Measurements from ENCODE around the gene CDC42EP5.
A peak's percentile ranks its signal among the peaks of the same experiment; 100 is the strongest.

Gene CDC42EP5

DNA sequence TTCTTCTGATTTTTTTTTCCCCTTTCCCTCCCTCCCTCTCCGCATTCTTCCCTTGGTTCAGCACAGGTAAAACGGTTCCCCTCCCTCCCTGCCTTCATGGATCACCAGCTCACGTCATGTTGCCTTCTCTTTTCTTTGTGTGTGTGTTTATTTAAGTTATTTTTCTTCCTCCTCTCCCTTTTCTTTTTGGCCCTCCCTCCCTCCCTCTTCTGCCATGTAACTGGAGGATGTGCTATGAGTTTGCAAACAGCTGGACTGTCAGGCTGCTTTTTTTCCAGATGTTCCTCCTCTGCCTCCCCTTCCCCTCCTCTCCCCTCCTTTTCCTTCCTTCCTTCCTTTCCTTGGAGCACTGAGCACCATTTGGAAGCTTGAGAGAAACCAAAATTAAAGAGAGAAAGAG lies 11.5 kb downstream of the CDC42EP5 start:
- DNase-seq: no peak
- H3K9me3 Mint-ChIP-seq: no peaks in the 10 kb centered on the region
- peaks cover 12% of the 10 kb centered on the region for H3K27me3 Mint-ChIP-seq
- peak overlapping the region; percentile 77 for H3K4me3 Mint-ChIP-seq
- H3K27ac Mint-ChIP-seq: peak overlapping the region; percentile 82
- peaks cover 39% of the 10 kb centered on the region for H3K4me1 Mint-ChIP-seq (ENCODE audit: low read depth)
- H3K36me3 Mint-ChIP-seq (ENCODE audit: low read depth): peaks cover 66% of the 10 kb centered on the region

GRCh38 chr19:54461210-54461609 lies 11.9 kb downstream of the CDC42EP5 start:
- H3K27me3 Mint-ChIP-seq: peaks cover 8% of the 10 kb centered on the region
- H3K27ac Mint-ChIP-seq: peak overlapping the region; percentile 82
- peaks cover 39% of the 10 kb centered on the region for H3K4me1 Mint-ChIP-seq (ENCODE audit: low read depth)
- H3K4me3 Mint-ChIP-seq: peak overlapping the region; percentile 77
- no peaks in the 10 kb centered on the region for H3K9me3 Mint-ChIP-seq
- peaks cover 70% of the 10 kb centered on the region for H3K36me3 Mint-ChIP-seq (ENCODE audit: low read depth)
- DNase-seq: no peak

GRCh38 chr19:54460230-54461005 lies 12.7 kb downstream of the CDC42EP5 start:
- Mint-ChIP-seq H3K36me3 (ENCODE audit: low read depth) (peaks cover 76% of the 10 kb centered on the region), H3K9me3 (no peaks in the 10 kb centered on the region), H3K27me3 (peaks cover 3% of the 10 kb centered on the region), H3K4me3 (no peak overlapping the region), H3K4me1 (ENCODE audit: low read depth) (peaks cover 39% of the 10 kb centered on the region), H3K27ac (peak overlapping the region; percentile 77)
- DNase-seq: no peak

- Mint-ChIP-seq H3K4me1 (ENCODE audit: low read depth) (peaks cover 37% of the 10 kb centered on the region), H3K4me3 (no peak overlapping the region), H3K9me3 (no peaks in the 10 kb centered on the region), H3K27me3 (no peaks in the 10 kb centered on the region), H3K36me3 (ENCODE audit: low read depth) (peaks cover 85% of the 10 kb centered on the region), H3K27ac (peak overlapping the region; percentile 77)
- no peak for DNase-seq
Observed at GRCh38 chr19:54459282-54460229, 13.5 kb downstream of the CDC42EP5 start.

GRCh38 chr19:54458648-54459281 lies 14.3 kb downstream of the CDC42EP5 start:
- peaks cover 30% of the 10 kb centered on the region for H3K4me1 Mint-ChIP-seq (ENCODE audit: low read depth)
- no peak for DNase-seq
- H3K36me3 Mint-ChIP-seq (ENCODE audit: low read depth): peaks cover 85% of the 10 kb centered on the region
- H3K4me3 Mint-ChIP-seq: no peak overlapping the region
- H3K9me3 Mint-ChIP-seq: no peaks in the 10 kb centered on the region
- no peaks in the 10 kb centered on the region for H3K27me3 Mint-ChIP-seq
- H3K27ac Mint-ChIP-seq: peak overlapping the region; percentile 77

DNA sequence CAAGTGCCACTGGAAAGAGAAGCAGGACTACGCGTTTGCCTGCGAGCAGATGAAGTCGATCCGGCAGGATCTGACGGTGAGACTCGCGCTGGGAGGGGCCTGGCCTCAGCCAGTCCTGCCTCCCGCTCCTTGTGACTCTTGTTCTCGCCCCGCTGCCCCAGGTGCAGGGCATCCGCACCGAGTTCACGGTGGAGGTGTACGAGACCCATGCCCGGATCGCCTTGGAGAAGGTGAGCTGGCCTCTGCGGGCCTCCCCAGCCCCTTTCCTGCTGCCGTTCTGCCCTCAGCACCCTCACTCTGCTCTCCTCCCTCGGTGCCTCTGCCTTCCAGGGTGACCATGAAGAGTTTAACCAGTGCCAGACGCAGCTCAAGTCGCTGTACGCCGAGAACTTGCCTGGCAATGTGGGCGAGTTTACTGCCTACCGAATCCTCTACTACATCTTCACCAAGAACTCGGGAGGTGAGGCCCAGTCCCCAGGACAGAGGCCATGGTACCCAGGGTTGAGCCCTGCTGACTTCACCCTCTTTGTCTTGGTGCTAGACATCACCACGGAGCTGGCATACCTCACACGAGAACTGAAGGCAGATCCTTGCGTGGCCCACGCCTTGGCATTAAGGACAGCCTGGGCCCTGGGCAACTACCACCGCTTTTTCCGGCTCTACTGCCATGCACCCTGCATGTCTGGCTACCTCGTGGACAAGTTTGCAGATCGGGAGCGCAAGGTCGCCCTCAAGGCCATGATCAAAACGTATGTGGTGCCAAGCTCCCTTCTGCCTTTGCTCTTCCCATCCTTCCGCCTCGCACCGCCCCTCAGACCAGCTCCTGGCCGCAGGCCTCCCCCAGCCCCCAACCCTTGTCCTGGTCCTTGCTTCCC lies 15.1 kb downstream of the CDC42EP5 start:
- Mint-ChIP-seq H3K4me3 (no peak overlapping the region), H3K36me3 (ENCODE audit: low read depth) (peaks cover 92% of the 10 kb centered on the region)

DNA sequence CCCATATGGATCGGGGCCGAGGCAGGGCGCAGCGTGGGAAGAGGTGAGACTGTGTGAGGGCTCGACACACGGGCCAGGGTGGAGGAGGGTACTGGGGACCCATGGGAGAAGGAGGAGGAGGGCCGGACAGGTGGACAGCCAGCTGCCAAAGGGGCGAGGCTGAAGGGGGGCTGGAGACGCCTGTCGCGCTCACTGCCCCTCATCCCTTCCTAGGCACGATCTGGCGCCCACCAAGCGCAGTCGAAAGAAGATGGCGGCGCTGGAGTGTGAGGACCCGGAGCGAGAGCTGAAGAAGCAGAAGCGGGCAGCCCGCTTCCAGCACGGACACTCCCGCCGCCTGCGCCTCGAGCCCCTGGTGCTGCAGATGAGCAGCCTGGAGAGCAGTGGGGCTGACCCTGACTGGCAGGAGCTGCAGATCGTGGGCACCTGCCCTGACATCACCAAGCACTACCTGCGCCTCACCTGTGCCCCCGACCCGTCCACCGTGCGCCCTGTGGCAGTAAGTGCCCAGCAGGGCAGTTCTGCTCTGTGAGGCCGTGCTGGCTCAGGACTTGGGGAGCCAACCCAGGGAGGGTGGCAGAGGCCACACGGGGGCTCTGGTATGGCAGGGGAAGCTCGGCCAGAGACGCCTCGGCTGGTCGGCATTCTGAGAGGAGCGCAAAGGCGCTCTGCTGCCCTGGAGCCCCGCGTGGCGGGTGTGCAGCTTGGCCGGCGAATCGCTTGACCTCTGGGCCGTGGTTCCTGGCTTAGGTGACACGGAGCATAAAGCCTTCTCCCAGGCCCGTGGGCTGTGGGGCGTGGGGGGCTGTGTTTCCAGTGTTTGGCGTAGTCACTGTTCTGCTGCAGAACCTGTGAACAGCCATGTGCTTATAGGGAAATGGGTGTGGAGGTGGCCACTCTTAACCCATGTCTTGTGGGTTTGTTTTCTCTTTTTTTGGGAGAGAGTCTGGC lies 16.4 kb downstream of the CDC42EP5 start:
- Mint-ChIP-seq H3K4me1 (ENCODE audit: low read depth) (peaks cover 35% of the 10 kb centered on the region), H3K36me3 (ENCODE audit: low read depth) (peaks cover 93% of the 10 kb centered on the region), H3K4me3 (no peak overlapping the region), H3K27ac (no peak overlapping the region), H3K27me3 (no peaks in the 10 kb centered on the region), H3K9me3 (no peaks in the 10 kb centered on the region)
- DNase-seq: no peak

More for the DNA sequence above, 15.1 kb downstream of the CDC42EP5 start:
- Mint-ChIP-seq H3K9me3 (no peaks in the 10 kb centered on the region), H3K27me3 (no peaks in the 10 kb centered on the region), H3K4me1 (ENCODE audit: low read depth) (peaks cover 30% of the 10 kb centered on the region), H3K27ac (peak overlapping the region; percentile 77)
- DNase-seq: no peak

DNA sequence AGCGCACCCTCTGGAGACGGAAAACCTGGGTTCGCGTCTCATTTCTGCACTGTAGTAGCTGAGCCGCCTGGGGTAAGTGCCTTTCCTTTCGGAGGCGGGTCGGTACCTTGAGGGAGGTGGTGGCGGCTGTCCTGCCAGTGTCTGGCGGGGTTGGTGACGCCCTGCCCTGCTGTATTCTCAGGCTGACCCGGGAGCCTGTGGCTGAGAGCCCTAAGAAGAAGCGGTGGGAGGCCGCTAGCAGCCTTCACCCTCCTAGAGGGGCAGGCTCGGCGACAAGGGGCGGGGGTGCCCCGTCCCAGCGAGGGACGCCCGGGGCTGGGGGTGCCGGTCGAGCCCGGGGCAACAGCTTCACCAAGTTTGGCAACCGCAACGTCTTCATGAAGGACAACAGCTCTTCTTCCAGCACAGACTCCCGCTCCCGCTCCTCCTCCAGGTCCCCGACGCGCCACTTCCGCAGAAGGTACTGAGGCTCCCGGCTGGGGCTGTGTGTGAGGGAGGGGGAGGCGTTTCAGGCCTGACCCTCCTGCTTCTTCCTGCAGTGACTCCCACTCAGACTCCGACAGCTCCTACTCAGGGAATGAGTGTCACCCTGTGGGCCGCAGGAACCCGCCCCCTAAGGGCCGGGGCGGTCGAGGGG lies 17.2 kb downstream of the CDC42EP5 start:
- Mint-ChIP-seq H3K36me3 (ENCODE audit: low read depth) (peaks cover 93% of the 10 kb centered on the region), H3K27ac (no peak overlapping the region), H3K9me3 (no peaks in the 10 kb centered on the region), H3K27me3 (no peaks in the 10 kb centered on the region), H3K4me3 (no peak overlapping the region), H3K4me1 (ENCODE audit: low read depth) (peaks cover 39% of the 10 kb centered on the region)
- no peak for DNase-seq

DNA sequence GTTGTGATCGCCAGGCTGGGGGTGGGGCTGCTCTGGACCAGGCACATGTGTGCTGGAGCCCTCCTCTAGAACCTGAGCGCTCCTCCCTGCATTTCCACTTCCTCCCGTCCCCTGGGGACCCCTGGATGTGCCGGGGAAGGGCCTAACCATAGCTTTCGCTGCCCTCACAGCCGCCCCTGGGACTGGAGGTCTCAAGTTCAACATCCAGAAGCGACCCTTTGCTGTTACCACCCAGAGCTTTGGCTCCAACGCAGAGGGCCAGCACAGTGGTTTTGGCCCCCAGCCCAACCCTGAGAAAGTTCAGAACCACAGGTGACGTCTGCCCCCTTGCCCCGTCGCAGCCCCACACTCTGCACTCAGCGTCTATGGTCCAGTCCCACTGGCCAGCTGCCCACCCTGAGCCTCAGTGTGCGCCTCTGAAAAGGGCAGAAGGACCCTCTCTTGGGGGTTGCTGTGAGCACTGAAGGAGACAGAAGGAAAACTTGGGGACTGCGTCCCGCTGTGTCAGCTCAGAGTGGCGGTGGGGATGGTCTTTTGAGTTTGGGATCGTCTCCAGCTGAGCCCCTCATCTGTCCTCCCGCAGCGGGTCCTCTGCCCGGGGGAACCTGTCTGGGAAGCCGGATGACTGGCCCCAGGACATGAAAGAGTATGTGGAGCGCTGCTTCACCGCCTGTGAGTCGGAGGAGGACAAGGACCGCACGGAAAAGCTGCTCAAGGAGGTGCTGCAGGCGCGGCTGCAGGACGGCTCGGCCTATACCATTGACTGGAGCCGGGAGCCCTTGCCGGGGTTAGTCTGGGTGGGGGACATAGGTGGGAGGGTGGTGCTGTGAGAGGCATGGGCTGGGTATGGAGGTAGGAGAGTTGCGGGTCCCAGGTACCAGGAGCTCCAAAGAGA lies 18.1 kb downstream of the CDC42EP5 start:
- peaks cover 98% of the 10 kb centered on the region for H3K36me3 Mint-ChIP-seq (ENCODE audit: low read depth)
- H3K4me3 Mint-ChIP-seq: no peak overlapping the region
- H3K9me3 Mint-ChIP-seq: no peaks in the 10 kb centered on the region
- H3K27me3 Mint-ChIP-seq: no peaks in the 10 kb centered on the region
- peaks cover 46% of the 10 kb centered on the region for H3K4me1 Mint-ChIP-seq (ENCODE audit: low read depth)
- DNase-seq: no peak
- no peak overlapping the region for H3K27ac Mint-ChIP-seq

- Mint-ChIP-seq H3K27me3 (no peaks in the 10 kb centered on the region), H3K4me3 (no peak overlapping the region), H3K27ac (no peak overlapping the region), H3K9me3 (no peaks in the 10 kb centered on the region), H3K36me3 (ENCODE audit: low read depth) (peaks cover 96% of the 10 kb centered on the region), H3K4me1 (ENCODE audit: low read depth) (peaks cover 42% of the 10 kb centered on the region)
- DNase-seq: no peak
Observed at GRCh38 chr19:54453921-54454780, 18.9 kb downstream of the CDC42EP5 start.

DNA sequence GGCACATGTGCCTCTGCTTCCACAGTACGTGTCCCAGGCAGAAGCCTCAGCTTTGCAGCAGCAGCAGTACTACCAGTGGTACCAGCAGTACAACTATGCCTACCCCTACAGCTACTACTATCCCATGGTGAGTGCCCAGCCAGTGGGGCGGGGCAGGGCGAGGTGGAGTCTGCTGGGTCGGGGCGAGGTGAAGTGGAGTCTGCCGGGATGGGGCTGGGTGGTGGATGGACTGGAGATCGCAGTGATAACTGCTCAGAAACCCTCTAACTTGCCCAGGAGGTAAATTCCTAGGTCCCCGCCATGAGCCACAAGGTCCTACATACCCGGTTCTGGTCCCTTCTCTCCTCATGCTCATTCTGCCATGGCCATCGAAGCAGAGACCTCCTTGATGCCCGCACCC lies 20.5 kb downstream of the CDC42EP5 start:
- peak overlapping the region; percentile 36 for H3K27ac Mint-ChIP-seq

More for the DNA sequence above, 20.5 kb downstream of the CDC42EP5 start:
- Mint-ChIP-seq H3K9me3 (no peaks in the 10 kb centered on the region), H3K27me3 (no peaks in the 10 kb centered on the region), H3K4me1 (ENCODE audit: low read depth) (peaks cover 35% of the 10 kb centered on the region), H3K4me3 (no peak overlapping the region), H3K36me3 (ENCODE audit: low read depth) (peaks cover 94% of the 10 kb centered on the region)
- DNase-seq: no peak
